SK-N-SH treated with all-trans-retinoic acid at 6 μM for 48 hours (cell line): ENCODE measurements around the gene FSD2.

Experiments
- ATAC-seq: fragments of 200-7000 bp; cut with Tn5 transposase; 3 replicates; pipeline ENCODE4 v1.9.1; 2020; ENCODE audit warnings: mild to moderate bottlenecking, moderate library complexity
- BACH2 ChIP-seq: fragments of 250-450 bp; sonication (Bioruptor Pico); IDR thresholded peaks from 2 replicates; pipeline ENCODE4 v1.9.0; 2021; ENCODE audit warnings: mild to moderate bottlenecking, borderline replicate concordance
- CSDC2 ChIP-seq: fragments of 250-450 bp; sonication (Bioruptor Pico); IDR thresholded peaks from 2 replicates; pipeline ENCODE4 v1.5.0; 2020; ENCODE audit warnings: mild to moderate bottlenecking, moderate library complexity
- CSRNP3 ChIP-seq: fragments of 250-450 bp; sonication (Bioruptor Pico); IDR thresholded peaks from 2 replicates; pipeline ENCODE4 v1.5.1; 2021; ENCODE audit warnings: mild to moderate bottlenecking, moderate library complexity
- ESRRG ChIP-seq: fragments of 250-450 bp; sonication (Bioruptor Pico); IDR thresholded peaks from 2 replicates; pipeline ENCODE4 v1.6.1; 2021; ENCODE audit warnings: mild to moderate bottlenecking
- GLIS3 ChIP-seq: fragments of 250-450 bp; sonication (Bioruptor Pico); IDR thresholded peaks from 2 replicates; pipeline ENCODE4 v1.5.0; 2020; ENCODE audit warnings: mild to moderate bottlenecking, moderate library complexity
- ISL1 ChIP-seq: fragments of 250-450 bp; sonication (Bioruptor Pico); IDR thresholded peaks from 2 replicates; pipeline ENCODE4 v2.1.2; 2022; ENCODE audit warnings: mild to moderate bottlenecking, moderate library complexity
- OSR1 ChIP-seq: fragments of 250-450 bp; sonication (Bioruptor Pico); IDR thresholded peaks from 2 replicates; pipeline ENCODE4 v1.8.0; 2022; ENCODE audit warnings: moderate library complexity, mild to moderate bottlenecking, inconsistent platforms
- PPARA ChIP-seq: fragments of 250-450 bp; sonication (Bioruptor Pico); IDR thresholded peaks from 2 replicates; pipeline ENCODE4 v1.5.0; 2020; ENCODE audit warnings: mild to moderate bottlenecking, borderline replicate concordance
- RARB ChIP-seq: fragments of 250-450 bp; sonication (Bioruptor Pico); IDR thresholded peaks from 2 replicates; pipeline ENCODE4 v1.8.0; 2021; ENCODE audit warnings: mild to moderate bottlenecking, moderate library complexity
- SNAI2 ChIP-seq: fragments of 250-450 bp; sonication (Bioruptor Pico); IDR thresholded peaks from 2 replicates; pipeline ENCODE4 v1.5.0; 2020; ENCODE audit warnings: mild to moderate bottlenecking, moderate library complexity
- TCF4 ChIP-seq: fragments of 250-450 bp; sonication (Bioruptor Pico); IDR thresholded peaks from 2 replicates; pipeline ENCODE4 v1.8.0; 2021; ENCODE audit warnings: mild to moderate bottlenecking, moderate library complexity, borderline replicate concordance
- TOX ChIP-seq: fragments of 250-450 bp; sonication (Bioruptor Pico); IDR thresholded peaks from 2 replicates; pipeline ENCODE4 v1.8.0; 2021; ENCODE audit warnings: mild to moderate bottlenecking, moderate library complexity, borderline replicate concordance
- ZC3H10 ChIP-seq: fragments of 250-450 bp; sonication (Bioruptor Pico); IDR thresholded peaks from 2 replicates; pipeline ENCODE4 v1.5.1; 2021; ENCODE audit warnings: mild to moderate bottlenecking, moderate library complexity
- ZFP3 ChIP-seq: fragments of 250-450 bp; sonication (Bioruptor Pico); IDR thresholded peaks from 2 replicates; pipeline ENCODE4 v1.5.0; 2020; ENCODE audit warnings: mild to moderate bottlenecking, moderate library complexity
- ZFP30 ChIP-seq: fragments of 450-650 bp; formaldehyde crosslinking; IDR thresholded peaks from 2 replicates; pipeline ENCODE4 v1.5.0; 2022; ENCODE audit warnings: mild to moderate bottlenecking, moderate library complexity
- ZNF565 ChIP-seq: fragments of 450-650 bp; formaldehyde crosslinking; conservative IDR thresholded peaks from 2 replicates; pipeline ENCODE4 v1.5.0; 2020; ENCODE audit warnings: low read depth, mild to moderate bottlenecking, moderate library complexity
- ZNF70 ChIP-seq: fragments of 450-650 bp; formaldehyde crosslinking; IDR thresholded peaks from 2 replicates; pipeline ENCODE4 v1.5.0; 2020; ENCODE audit warnings: mild to moderate bottlenecking, moderate library complexity
- ZNF8 ChIP-seq: fragments of 450-650 bp; formaldehyde crosslinking; IDR thresholded peaks from 2 replicates; pipeline ENCODE4 v1.5.0; 2020; ENCODE audit warnings: mild to moderate bottlenecking, moderate library complexity
- TF ChIP-seq, protein P1 (sequence below): fragments of 250-450 bp; sonication (Bioruptor Pico); IDR thresholded peaks from 2 replicates; pipeline ENCODE4 v1.5.1; 2020; ENCODE audit warnings: low read depth, mild to moderate bottlenecking, moderate library complexity
- TF ChIP-seq, protein P2 (sequence below): fragments of 250-450 bp; sonication (Bioruptor Pico); IDR thresholded peaks from 2 replicates; pipeline ENCODE4 v1.8.0; 2020; ENCODE audit warnings: mild to moderate bottlenecking, moderate library complexity, borderline replicate concordance

FSD2 gene

GRCh38 chr15:82812994-82813393 lies 7.1 kb upstream of the FSD2 start (continued):
- TF ChIP-seq CSRNP3 (CRISPR knock-in tag) (no peak), GLIS3 (CRISPR knock-in tag) (no peak), ZNF565 (CRISPR knock-in tag) (no peak), ZFP30 (CRISPR knock-in tag) (no peak), ZNF8 (no peak), TOX (CRISPR knock-in tag) (no peak)
- TF ChIP-seq, protein P1, sequence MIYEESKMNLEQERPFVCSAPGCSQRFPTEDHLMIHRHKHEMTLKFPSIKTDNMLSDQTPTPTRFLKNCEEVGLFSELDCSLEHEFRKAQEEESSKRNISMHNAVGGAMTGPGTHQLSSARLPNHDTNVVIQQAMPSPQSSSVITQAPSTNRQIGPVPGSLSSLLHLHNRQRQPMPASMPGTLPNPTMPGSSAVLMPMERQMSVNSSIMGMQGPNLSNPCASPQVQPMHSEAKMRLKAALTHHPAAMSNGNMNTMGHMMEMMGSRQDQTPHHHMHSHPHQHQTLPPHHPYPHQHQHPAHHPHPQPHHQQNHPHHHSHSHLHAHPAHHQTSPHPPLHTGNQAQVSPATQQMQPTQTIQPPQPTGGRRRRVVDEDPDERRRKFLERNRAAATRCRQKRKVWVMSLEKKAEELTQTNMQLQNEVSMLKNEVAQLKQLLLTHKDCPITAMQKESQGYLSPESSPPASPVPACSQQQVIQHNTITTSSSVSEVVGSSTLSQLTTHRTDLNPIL (CRISPR knock-in tag) = no peak

DNA sequence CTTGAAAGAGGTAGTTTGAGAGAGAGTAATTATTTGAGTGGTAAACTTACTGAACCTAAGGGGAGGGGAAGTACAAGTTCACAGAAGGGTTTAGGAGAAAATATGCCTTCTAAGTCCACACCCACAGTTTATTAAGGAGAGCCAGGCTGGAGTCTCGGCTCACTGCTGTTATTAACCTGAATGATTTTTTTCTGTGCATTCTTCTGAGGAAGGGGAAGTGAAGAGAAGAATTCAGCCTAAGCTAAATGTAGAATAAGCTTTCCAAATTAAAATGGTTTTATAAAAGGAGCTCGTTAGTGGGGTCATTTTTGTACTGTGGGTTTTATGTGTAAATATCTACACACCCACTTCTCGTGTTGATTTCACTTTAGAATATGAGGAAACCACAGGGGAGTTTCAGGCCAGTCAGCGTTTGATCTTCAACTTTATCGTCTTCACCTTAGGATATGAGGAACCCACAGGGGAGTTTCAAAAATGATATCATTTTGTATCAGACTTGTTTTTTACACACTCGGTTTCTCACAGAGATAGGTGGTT lies 5.1 kb upstream of the FSD2 start:
- TF ChIP-seq SNAI2 (CRISPR knock-in tag) (no peak), TCF4 (CRISPR knock-in tag) (no peak), GLIS3 (CRISPR knock-in tag) (no peak), CSDC2 (CRISPR knock-in tag) (no peak), TOX (CRISPR knock-in tag) (no peak), BACH2 (CRISPR knock-in tag) (no peak), ZC3H10 (CRISPR knock-in tag) (no peak), CSRNP3 (CRISPR knock-in tag) (no peak), OSR1 (no peak), ZFP3 (CRISPR knock-in tag) (no peak), ZNF565 (CRISPR knock-in tag) (no peak), ZFP30 (CRISPR knock-in tag) (no peak)
- TF ChIP-seq, protein P1 (CRISPR knock-in tag) = no peak
- TF ChIP-seq, protein P2, sequence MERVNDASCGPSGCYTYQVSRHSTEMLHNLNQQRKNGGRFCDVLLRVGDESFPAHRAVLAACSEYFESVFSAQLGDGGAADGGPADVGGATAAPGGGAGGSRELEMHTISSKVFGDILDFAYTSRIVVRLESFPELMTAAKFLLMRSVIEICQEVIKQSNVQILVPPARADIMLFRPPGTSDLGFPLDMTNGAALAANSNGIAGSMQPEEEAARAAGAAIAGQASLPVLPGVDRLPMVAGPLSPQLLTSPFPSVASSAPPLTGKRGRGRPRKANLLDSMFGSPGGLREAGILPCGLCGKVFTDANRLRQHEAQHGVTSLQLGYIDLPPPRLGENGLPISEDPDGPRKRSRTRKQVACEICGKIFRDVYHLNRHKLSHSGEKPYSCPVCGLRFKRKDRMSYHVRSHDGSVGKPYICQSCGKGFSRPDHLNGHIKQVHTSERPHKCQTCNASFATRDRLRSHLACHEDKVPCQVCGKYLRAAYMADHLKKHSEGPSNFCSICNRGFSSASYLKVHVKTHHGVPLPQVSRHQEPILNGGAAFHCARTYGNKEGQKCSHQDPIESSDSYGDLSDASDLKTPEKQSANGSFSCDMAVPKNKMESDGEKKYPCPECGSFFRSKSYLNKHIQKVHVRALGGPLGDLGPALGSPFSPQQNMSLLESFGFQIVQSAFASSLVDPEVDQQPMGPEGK (CRISPR knock-in tag) = no peak
- TF ChIP-seq, all 23 proteins: peak for 0

DNA sequence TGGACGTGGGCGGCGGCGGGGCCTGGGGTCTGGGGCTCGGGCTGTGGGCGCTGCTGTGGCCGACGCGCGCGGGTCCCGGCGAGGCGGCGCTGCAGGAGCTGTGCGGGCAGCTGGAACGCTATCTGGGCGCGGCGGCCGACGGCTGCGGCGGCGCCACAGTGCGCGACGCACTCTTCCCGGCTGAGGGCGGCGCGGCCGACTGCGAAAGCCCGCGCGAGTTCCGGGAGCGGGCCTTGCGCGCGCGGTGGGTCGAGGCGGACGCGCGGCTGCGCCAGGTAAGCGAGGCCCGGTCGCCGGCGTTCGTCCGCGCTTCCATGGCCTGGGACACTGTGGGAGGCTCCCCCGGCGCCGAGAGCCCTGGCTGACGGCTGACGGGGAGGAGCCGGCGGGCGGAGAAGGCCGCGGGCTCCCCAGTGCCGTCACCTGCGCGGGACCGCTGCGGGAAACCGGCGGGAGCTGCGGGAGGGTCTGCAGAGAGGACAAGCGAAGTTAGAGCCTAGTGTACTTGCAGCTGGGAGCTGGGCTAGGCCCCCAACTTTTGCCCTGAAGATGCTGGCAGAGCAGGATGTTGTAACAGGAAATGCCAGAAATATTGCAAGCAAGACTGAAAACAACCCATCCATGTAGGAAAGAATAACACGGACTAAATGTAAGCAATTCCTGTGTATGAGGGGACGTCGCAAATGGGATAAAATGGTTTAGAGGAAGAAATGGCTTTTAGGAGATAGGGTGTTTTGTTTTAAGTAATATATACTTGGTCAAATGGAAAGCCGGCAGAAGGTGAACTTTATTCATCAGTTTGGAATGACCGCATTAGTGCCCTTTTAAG lies 4.4 kb upstream of the FSD2 start:
- peak; percentile 36 for ATAC-seq
- TF ChIP-seq PPARA (CRISPR knock-in tag) (no peak), ZFP30 (CRISPR knock-in tag) (no peak), ESRRG (no peak), RARB (CRISPR knock-in tag) (no peak), ZC3H10 (CRISPR knock-in tag) (no peak), ISL1 (CRISPR knock-in tag) (no peak), ZNF565 (CRISPR knock-in tag) (no peak), OSR1 (no peak), BACH2 (CRISPR knock-in tag) (no peak), CSRNP3 (CRISPR knock-in tag) (no peak), CSDC2 (CRISPR knock-in tag) (no peak), ZNF70 (CRISPR knock-in tag) (no peak), TCF4 (CRISPR knock-in tag) (no peak)
- TF ChIP-seq, protein P2 (CRISPR knock-in tag) = no peak
- TF ChIP-seq, protein P1 (CRISPR knock-in tag) = no peak

More for the DNA sequence above, 5.1 kb upstream of the FSD2 start:
- no peak for ATAC-seq
